Activated CD8-positive, alpha-beta T cell treated with anti-CD3 and anti-CD28 coated beads, Interleukin-2, amount 10 ng/mL, durations not matched to agents 7 days and 5 days (primary cell): Measurements from ENCODE around the gene SYNE2. TPM values are rescaled to one million over a fixed set of nuclear protein-coding genes. Genes with fewer than 3 reads are reported as not detected.
"Not testable (repeated sequence)": the region's sequence is repeated elsewhere in the genome, so short reads cannot be mapped to it uniquely, and the experiment has no call there.

ENCODE experiments used
- ATAC-seq: fragments of 150-1000 bp; cut with Tn5 transposase; one replicate; pipeline ENCODE4 v1.10.0; 2021; ENCODE audit warnings: moderate library complexity
- CTCF ChIA-PET: fragments of 350-600 bp; sonication (Branson Sonifier 250); formaldehyde crosslinking; loops from one replicate; lab custom pipeline; 2021; ENCODE audit warnings: antibody characterized with exemption; lab: Charles Lee
- POLR2A ChIA-PET: fragments of 350-600 bp; sonication (Branson Sonifier 250); formaldehyde crosslinking; loops from one replicate; lab custom pipeline; 2021; ENCODE audit warnings: antibody characterized with exemption; lab: Charles Lee
- DNase-seq: peaks from one replicate; pipeline ENCODE4 v3.0.0-alpha.2; 2020
- H3K27ac Mint-ChIP-seq: one replicate; pipeline ENCODE4 v1.8.0; 2021; ENCODE audit warnings: mild to moderate bottlenecking, mixed read lengths
- H3K27me3 Mint-ChIP-seq: one replicate; pipeline ENCODE4 v1.8.0; 2021; ENCODE audit warnings: low read depth, mixed read lengths
- H3K36me3 Mint-ChIP-seq: one replicate; pipeline ENCODE4 v1.8.0; 2021; ENCODE audit warnings: low read depth, mixed read lengths
- H3K4me1 Mint-ChIP-seq: one replicate; pipeline ENCODE4 v1.8.0; 2021; ENCODE audit warnings: low read depth, mixed read lengths
- H3K4me3 Mint-ChIP-seq: one replicate; pipeline ENCODE4 v1.8.0; 2021; ENCODE audit warnings: mild to moderate bottlenecking, mixed read lengths
- H3K9me3 Mint-ChIP-seq: one replicate; pipeline ENCODE4 v1.8.0; 2022; ENCODE audit warnings: mixed read lengths; ENCODE audit not compliant: insufficient read depth
- total RNA-seq, 2 experiments: library from RNA; stranded (reverse); gene quantifications; one replicate each; pipeline ENCODE4 v1.2.3, GENCODE V29; 2021

Gene SYNE2
- total RNA-seq, 2 experiments from 2014 or later, result 198 to 206 TPM

GRCh38 chr14:63870753-63871037 lies 17.9 kb downstream of the SYNE2 start:
- H3K4me3 Mint-ChIP-seq, DNase-seq, H3K27ac Mint-ChIP-seq, H3K9me3 Mint-ChIP-seq, H3K27me3 Mint-ChIP-seq, ATAC-seq, CTCF ChIA-PET, POLR2A ChIA-PET: not testable (repeated sequence)
- peaks cover 49% of the 10 kb centered on the region for H3K36me3 Mint-ChIP-seq
- H3K4me1 Mint-ChIP-seq, result peaks cover 69% of the 10 kb centered on the region

GRCh38 chr14:63874223-63874622 lies 21.4 kb downstream of the SYNE2 start:
- Mint-ChIP-seq H3K27me3 (no peaks in the 10 kb centered on the region), H3K27ac (no peak overlapping the region), H3K4me1 (peaks cover 46% of the 10 kb centered on the region), H3K4me3 (no peak overlapping the region), H3K9me3 (no peaks in the 10 kb centered on the region), H3K36me3 (peaks cover 58% of the 10 kb centered on the region)
- no peak for DNase-seq
- ChIA-PET POLR2A (no interaction called here), CTCF (interaction anchor here (1.2 to 1.4 kb wide), 2 partner anchors 15 to 22 kb away, joined by 3 to 4 read pairs; no protein-coding TSS in a partner anchor)
- no peak for ATAC-seq

DNA sequence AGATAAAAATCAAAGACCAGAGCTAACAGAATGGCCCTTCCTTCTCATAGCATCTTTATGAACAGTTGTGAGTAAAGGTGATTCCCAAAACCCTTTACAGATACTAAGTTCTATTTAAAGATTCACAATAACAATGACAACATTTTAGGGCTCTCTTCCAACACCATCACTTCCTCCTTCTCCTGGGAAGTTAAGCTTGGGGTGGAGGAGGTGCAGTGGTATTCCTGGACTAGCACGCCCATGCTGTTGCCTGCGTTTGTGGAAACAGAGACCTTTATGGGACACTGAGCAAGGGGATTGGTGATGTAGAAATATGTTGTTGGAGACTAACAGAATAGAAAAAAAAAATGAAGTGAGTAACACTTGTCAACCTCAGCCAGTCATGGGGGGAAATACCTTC lies 22.5 kb downstream of the SYNE2 start:
- DNase-seq, result no peak
- POLR2A ChIA-PET, result no interaction called here
- peaks cover 38% of the 10 kb centered on the region for H3K4me1 Mint-ChIP-seq
- no peak overlapping the region for H3K27ac Mint-ChIP-seq
- CTCF ChIA-PET, result interaction anchor here (1.4 kb wide), 1 partner anchor 14 kb away, joined by 4 read pairs; no protein-coding TSS in a partner anchor
- no peak for ATAC-seq
- H3K9me3 Mint-ChIP-seq, result no peaks in the 10 kb centered on the region
- no peaks in the 10 kb centered on the region for H3K27me3 Mint-ChIP-seq
- peaks cover 56% of the 10 kb centered on the region for H3K36me3 Mint-ChIP-seq
- H3K4me3 Mint-ChIP-seq, result no peak overlapping the region

DNA sequence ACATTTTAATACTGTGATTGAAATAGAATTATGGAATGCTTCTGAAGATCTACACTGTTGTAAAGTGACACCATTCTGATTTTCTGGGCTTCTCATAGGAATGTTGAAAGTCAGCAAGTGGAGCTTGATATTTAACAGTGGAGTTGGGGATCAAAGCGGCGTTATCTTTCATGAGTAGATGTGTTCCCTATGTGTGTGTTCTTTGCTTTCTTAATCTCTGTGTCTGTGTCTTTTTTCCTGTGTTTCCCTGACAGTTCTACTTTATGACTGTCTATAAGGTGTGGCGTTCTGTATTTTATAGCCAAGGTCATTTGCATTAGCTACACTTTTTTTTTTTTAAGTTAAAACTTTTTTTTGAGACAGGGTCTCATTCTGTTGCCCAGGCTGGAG lies 24.7 kb downstream of the SYNE2 start:
- CTCF ChIA-PET, result interaction anchor here (1.2 kb wide), 1 partner anchor 20 kb away, joined by 4 read pairs; no protein-coding TSS in a partner anchor
- H3K4me1 Mint-ChIP-seq, result peaks cover 31% of the 10 kb centered on the region
- ATAC-seq, result no peak

GRCh38 chr14:63878052-63878451 lies 25.2 kb downstream of the SYNE2 start:
- POLR2A ChIA-PET, result no interaction called here
- no peak overlapping the region for H3K27ac Mint-ChIP-seq
- ATAC-seq (no peak), DNase-seq (no peak)
- no peaks in the 10 kb centered on the region for H3K9me3 Mint-ChIP-seq
- CTCF ChIA-PET, result interaction anchor here (1.2 kb wide), 1 partner anchor 20 kb away, joined by 4 read pairs; no protein-coding TSS in a partner anchor
- H3K4me1 Mint-ChIP-seq, result peaks cover 27% of the 10 kb centered on the region
- H3K27me3 Mint-ChIP-seq, result no peaks in the 10 kb centered on the region
- H3K36me3 Mint-ChIP-seq, result peaks cover 55% of the 10 kb centered on the region
- H3K4me3 Mint-ChIP-seq, result no peak overlapping the region

More for the DNA sequence above, 24.7 kb downstream of the SYNE2 start:
- Mint-ChIP-seq H3K9me3 (no peaks in the 10 kb centered on the region), H3K36me3 (peaks cover 57% of the 10 kb centered on the region), H3K27ac (no peak overlapping the region), H3K4me3 (no peak overlapping the region), H3K27me3 (no peaks in the 10 kb centered on the region)
- DNase-seq, result no peak
- POLR2A ChIA-PET, result interaction anchor here (1.0 kb wide), 1 partner anchor 25 kb away, joined by 3 read pairs; the partner anchor contains the start of gene SYNE2

DNA sequence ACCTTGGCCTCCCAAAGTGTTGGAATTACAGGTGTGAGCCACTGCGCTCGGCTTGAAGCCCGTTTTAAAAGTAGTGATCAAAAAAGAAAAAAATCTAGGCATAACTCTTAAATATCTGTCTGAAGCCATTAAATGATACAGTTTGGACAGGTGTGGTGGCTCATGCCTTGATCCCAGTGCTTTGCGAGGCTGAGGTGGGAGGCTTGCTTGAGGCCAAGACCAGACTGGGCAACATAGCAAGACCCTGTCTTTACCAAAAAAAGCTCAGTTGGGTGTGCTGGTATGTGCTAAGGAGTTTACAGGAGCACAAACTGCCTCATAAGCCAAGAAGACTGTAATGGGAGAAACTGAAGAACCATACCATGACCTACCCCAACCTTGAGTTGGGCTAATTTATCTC lies 26.0 kb downstream of the SYNE2 start:
- ChIA-PET CTCF (no interaction called here), POLR2A (no interaction called here)
- H3K4me3 Mint-ChIP-seq, result no peak overlapping the region
- H3K27ac Mint-ChIP-seq, result no peak overlapping the region
- H3K4me1 Mint-ChIP-seq, result peaks cover 22% of the 10 kb centered on the region
- no peaks in the 10 kb centered on the region for H3K27me3 Mint-ChIP-seq
- H3K36me3 Mint-ChIP-seq, result peaks cover 53% of the 10 kb centered on the region
- no peak for ATAC-seq
- H3K9me3 Mint-ChIP-seq, result no peaks in the 10 kb centered on the region
- no peak for DNase-seq

DNA sequence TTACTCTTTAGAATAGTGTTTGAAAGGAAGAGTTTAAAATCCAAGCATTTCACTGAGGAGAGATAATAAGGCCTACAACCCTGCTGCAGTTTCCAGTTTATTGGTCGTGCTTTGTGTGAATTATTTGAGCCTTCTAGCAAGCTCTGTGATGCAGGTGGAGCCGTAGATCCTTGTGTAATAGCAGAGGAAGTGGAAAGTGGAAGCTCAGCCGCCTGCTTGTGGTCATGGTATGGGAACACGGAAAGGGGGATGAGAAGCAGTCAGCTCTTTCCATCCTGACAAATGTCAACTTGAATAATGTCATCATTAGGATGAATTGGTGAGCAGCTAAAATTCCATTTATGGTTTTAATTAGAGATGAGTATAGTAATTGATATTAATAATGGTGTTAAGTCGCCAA lies 29.1 kb downstream of the SYNE2 start:
- peaks cover 4% of the 10 kb centered on the region for H3K4me1 Mint-ChIP-seq
- CTCF ChIA-PET, result no interaction called here
- H3K27me3 Mint-ChIP-seq, result no peaks in the 10 kb centered on the region
- no peak for ATAC-seq
- H3K9me3 Mint-ChIP-seq, result no peaks in the 10 kb centered on the region
- no peak overlapping the region for H3K4me3 Mint-ChIP-seq
- POLR2A ChIA-PET, result no interaction called here
- DNase-seq, result no peak
- peaks cover 39% of the 10 kb centered on the region for H3K36me3 Mint-ChIP-seq
- no peak overlapping the region for H3K27ac Mint-ChIP-seq

GRCh38 chr14:63887899-63888298 lies 35.1 kb downstream of the SYNE2 start:
- H3K4me3 Mint-ChIP-seq, result no peak overlapping the region
- H3K9me3 Mint-ChIP-seq, result no peaks in the 10 kb centered on the region
- peaks cover 27% of the 10 kb centered on the region for H3K36me3 Mint-ChIP-seq
- no peak overlapping the region for H3K27ac Mint-ChIP-seq
- ATAC-seq, result no peak
- H3K27me3 Mint-ChIP-seq, result no peaks in the 10 kb centered on the region
- ChIA-PET CTCF (no interaction called here), POLR2A (no interaction called here)
- peaks cover 22% of the 10 kb centered on the region for H3K4me1 Mint-ChIP-seq
- no peak for DNase-seq

DNA sequence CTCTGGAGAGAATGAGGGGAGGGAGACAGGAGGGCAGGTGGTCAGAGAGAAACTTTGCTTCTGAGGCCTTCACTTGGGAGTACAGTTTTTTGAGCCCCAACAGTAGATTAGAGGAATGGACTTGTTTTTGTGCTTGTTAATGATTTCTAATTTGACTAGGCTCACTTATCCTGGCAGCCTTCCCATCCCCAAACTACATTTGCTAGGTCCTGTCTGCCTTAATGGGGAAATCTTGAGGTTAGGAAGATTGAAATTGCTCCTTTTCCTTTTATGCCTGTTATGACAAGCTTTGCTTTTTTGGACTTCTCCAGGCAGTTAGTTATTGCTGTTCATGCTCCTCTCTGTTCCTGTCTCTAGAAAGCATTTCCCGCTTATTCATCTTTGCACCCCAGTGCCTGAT lies 37.7 kb downstream of the SYNE2 start:
- DNase-seq, result no peak
- Mint-ChIP-seq H3K4me3 (no peak overlapping the region), H3K9me3 (no peaks in the 10 kb centered on the region), H3K27me3 (no peaks in the 10 kb centered on the region), H3K27ac (no peak overlapping the region), H3K4me1 (peaks cover 22% of the 10 kb centered on the region), H3K36me3 (peaks cover 23% of the 10 kb centered on the region)
- CTCF ChIA-PET, result no interaction called here
- POLR2A ChIA-PET, result no interaction called here
- ATAC-seq, result no peak

DNA sequence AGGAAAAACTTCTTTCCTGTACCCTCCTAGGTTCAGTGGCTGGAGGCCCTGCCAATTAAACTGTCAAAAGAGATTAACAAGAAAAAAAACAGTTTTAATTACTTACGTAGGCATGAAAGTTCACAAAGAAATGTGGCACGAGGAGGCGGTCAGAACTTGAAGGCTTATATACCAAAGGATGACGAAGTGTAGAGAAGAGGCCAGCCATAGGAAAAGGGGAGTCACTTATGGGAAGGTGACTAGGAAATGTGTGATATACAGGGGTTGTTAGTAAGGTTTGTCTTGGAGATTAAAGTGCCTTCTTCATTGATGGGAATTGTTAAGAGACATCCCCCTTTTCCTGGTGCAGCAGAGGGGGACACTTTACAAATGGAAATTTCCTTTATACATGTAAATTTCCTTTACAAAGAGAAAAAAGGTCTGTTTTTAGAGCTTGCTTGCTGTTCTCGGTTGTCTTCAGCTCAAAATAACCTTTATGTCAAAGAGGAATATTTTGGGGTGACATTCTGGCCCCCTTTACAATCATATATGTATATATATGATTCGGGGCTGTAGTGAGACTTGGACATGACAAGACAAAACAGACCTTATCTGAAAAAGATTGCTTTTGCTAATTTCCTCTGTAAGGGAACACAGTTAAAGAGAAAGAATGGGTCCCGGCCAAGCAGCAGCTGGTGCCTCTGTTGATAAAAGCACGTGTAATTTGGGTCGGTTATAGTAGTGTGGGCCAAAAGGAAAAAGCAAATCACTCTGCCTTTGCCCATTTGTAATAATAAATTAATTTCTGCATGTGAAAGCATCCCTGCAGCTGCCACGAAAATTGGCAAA lies 38.6 kb downstream of the SYNE2 start:
- H3K4me1 Mint-ChIP-seq, result peaks cover 20% of the 10 kb centered on the region
- no peak overlapping the region for H3K4me3 Mint-ChIP-seq
- no peaks in the 10 kb centered on the region for H3K9me3 Mint-ChIP-seq
- DNase-seq, result no peak
- no peaks in the 10 kb centered on the region for H3K27me3 Mint-ChIP-seq
- peaks cover 23% of the 10 kb centered on the region for H3K36me3 Mint-ChIP-seq
- H3K27ac Mint-ChIP-seq, result no peak overlapping the region
- ChIA-PET POLR2A (interaction anchor here (0.6 kb wide), 1 partner anchor 216 kb away, joined by 3 read pairs; no protein-coding TSS in a partner anchor), CTCF (no interaction called here)
- ATAC-seq, result no peak

- ChIA-PET CTCF (no interaction called here), POLR2A (no interaction called here)
- Mint-ChIP-seq H3K36me3 (peaks cover 23% of the 10 kb centered on the region), H3K9me3 (no peaks in the 10 kb centered on the region), H3K27ac (no peak overlapping the region), H3K4me1 (peaks cover 20% of the 10 kb centered on the region), H3K4me3 (no peak overlapping the region), H3K27me3 (no peaks in the 10 kb centered on the region)
- ATAC-seq, result no peak
- DNase-seq, result no peak
Observed at GRCh38 chr14:63892265-63892664, 39.5 kb downstream of the SYNE2 start.

DNA sequence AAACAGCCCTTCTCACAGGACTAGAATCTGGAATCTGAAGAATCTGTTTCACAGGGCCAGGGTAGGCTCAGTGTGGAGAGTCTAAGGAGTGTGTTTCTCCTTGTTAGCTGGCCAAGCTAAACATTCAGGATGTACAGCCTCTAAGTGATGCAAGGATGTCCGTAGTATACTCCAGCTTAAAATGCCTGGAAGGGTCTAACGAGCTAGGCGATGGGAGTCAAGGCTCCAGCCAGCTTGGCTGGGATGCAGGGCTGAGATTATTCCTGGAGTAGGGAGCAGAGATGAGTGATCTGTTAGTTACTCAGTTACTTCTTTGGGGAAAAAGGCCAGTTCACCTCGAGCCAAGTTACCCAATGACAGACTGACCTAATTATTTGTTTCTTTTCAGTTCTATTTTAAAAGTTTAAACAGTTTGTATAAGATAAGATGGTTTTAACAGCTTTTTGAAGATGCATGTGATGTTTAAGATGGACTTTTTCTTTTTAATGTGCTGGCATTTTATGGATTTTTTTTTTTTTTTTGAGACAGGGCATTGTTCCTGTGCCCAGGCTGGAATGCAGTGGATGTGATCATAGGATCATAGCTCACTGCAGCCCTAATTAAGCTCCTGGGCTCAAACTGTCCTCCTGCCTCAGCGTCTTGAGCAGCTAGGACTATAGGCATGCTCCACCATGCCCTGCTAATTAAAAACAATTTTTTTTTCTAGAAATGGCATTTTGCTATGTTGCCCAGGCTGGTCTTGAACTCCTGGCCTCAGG lies 41.1 kb downstream of the SYNE2 start:
- Mint-ChIP-seq H3K27me3 (no peaks in the 10 kb centered on the region), H3K4me1 (peaks cover 25% of the 10 kb centered on the region), H3K9me3 (no peaks in the 10 kb centered on the region), H3K4me3 (no peak overlapping the region), H3K36me3 (peaks cover 23% of the 10 kb centered on the region), H3K27ac (no peak overlapping the region)
- ChIA-PET CTCF (interaction anchor here (1.1 kb wide), 1 partner anchor 15 kb away, joined by 4 read pairs; no protein-coding TSS in a partner anchor), POLR2A (interaction anchor here (0.6 kb wide), 1 partner anchor 9 kb away, joined by 3 read pairs; no protein-coding TSS in a partner anchor)
- DNase-seq (no peak), ATAC-seq (no peak)
